GM21723 (cell line): ENCODE results near the gene TMEM232.

Source experiments
- ATAC-seq: cut with Tn5 transposase; IDR thresholded peaks from one replicate; pipeline ENCODE4 v1.9.1; 2021; ENCODE audit warnings: mild to moderate bottlenecking, moderate library complexity; ENCODE audit not compliant: unreplicated experiment

TMEM232 gene

DNA sequence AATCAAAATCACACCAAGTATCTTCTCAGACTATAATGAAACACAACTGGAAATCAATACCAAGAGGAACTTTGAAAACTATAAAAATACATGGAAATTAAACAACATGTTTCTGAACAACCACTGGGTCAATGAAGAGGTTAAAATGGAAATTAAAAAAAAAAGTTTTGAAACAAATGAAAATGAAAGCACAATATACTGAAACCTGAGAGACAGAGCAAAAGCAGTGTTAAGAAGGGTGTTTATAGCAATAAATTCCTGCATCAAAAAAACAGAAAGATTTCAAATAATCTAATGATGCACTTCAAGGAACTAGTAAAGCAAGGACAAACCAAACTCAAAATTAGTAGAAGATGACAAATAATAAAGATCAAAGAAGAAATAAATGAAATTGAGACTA is 92.0 kb downstream of the TMEM232 start:
- peak; percentile 50 for ATAC-seq

DNA sequence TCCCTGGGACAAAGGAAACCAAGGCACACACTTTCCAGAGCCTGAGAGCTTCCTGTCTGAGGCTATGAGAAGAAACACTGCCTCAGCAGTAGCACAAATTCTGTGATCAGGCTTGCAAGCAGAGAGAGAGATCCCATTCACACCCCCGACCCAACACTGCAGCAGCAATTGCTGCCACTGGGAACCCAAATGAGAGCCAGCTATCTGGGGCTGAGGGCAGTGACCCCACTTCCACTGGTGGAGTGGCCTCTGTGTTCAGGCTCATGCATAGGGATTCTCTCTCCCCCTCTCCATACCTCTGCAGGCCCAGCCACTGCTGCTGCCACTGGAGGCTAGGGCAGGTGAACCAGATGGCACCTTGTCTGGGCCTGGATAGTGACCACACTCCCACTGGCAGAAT is 95.2 kb downstream of the TMEM232 start:
- ATAC-seq: no peak

DNA sequence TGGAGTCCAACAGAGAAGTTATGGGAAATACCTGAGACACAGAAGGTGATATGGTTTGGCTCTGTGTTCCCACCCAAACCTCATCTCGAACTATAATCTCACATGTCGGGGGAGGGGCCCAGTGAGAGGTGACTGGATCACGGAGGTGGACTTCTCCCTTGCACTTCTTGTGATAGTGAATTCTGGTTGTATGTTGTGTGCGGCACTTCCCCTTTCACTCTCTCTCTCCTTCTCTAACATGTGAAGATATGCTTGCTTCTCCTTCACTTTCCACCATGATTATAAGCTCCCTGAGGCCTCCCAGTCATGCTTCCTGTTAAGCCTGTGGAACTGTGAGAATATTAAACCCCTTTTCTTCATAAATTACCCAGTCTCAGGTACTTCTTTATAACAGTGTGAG is 96.1 kb downstream of the TMEM232 start:
- ATAC-seq: no peak

DNA sequence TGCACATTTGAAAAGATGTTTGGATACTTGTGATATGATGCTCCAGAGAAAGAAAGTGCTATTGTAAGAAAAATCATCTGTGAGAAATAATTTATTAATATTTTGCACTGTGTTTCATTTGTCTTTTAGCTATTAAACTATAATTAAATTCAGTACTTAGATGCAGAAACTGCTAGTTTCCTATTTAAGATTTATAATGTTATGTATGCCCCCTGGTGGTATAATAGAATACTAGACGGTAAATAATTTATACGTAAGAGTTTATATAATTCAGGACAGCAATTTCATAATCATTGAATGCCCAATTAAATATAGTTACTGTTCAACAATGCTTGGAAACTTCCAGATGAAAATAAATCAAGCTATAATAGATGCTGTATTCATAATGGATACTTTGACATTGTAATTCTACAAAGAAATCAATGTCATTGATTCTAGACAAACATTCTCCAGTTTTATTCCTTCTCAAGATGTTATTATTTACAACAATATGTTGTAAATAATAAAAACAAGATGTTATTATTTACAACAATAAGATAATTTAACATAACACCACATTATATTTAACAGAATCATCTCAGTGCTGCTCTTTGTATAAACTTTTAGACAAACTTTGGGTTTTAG is 101.0 kb downstream of the TMEM232 start:
- ATAC-seq: no peak

DNA sequence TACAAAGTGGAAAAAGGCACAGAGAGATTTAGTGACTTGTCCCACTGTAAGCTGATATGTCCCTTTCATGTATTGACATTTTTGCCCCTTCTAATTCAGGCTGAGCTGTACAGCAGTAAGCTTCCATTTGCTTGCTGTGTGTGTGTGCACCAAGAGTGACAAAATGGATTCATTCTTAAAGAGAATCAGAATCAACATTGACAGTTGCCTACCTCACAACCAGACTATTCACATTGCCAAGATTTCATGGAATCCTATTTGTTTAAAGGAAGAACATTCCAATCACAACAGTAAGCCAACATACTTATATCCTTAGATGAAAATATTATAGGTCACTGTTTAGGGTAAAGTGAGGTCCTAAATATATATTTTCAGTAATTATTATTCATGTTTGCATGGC is 102.6 kb downstream of the TMEM232 start:
- no peak for ATAC-seq

DNA sequence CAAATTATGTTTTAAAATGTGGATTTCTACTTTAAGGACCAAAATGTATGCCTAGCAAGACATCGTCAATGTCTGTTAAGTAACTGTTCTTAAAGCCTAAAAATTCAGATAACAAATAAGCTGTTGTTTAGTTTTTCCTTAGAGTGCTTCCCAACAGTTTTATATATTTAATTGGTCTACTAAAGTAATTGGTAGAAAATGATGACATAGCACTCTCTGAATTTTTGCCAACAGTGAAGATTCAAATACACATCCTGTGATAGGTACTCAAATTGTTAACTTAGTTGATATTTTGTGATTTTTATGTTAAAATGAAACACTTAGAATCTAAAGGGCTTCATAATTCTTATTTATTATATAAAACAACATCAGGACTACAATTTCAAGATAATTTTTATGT is 107.5 kb downstream of the TMEM232 start:
- ATAC-seq: no peak

DNA sequence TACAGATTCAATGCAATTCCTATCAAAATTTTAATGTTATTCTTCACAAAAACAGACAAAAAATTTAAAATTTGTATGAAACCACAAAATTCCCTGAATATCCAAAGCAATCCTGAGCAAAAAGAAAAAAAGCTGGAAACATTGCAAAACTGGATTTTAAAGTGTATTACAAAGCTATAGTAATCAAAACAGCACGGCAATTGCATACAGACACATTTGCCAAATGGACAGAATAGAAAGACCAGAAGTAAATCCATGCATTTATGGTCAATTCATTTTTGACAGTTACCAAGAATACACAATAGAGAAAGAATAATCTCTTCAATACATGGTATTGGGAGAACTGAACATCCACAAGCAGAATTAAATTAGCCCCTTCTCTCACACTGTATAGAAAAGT is 110.5 kb downstream of the TMEM232 start:
- ATAC-seq: no peak

DNA sequence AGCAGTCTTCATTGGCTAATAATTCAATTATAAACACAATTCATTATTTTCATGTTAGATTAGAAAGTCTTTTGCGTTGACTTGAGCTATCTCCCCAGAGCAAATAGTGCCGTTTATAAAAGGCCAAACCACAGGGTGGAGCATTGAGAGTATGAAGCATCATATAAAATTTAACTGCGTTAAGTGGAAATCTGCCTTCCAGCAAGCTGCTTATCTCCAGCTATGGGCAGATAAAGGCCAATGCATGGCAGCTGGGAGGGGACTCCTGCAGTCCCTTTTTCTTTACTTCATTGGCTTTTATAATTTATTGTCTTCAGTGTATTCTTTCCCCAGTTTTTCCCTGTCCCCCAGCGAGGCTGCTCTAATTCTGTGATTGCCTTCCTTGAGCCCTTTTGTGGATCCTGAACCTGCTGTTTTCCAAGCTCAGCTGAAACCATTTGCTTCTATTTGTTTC is 113.7 kb downstream of the TMEM232 start:
- ATAC-seq: no peak

DNA sequence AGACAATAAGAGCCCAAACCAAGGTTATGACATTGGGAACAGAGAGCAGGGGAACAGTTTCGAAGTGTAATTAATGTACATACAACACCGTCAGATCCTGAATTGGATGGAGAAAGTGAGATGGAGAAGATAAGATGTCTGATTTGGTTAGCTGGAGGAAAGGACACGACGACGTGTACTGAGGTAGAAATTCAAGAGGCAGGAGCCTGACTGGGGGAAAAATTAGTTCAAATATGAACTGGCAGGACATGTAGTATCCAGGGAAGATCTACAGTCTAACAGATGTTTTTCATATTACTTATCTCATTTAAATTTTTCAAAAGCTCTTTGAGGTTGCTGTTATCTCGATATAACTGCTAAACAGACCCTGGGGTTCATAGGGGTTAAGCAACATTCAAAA is 114.7 kb downstream of the TMEM232 start:
- ATAC-seq: no peak

DNA sequence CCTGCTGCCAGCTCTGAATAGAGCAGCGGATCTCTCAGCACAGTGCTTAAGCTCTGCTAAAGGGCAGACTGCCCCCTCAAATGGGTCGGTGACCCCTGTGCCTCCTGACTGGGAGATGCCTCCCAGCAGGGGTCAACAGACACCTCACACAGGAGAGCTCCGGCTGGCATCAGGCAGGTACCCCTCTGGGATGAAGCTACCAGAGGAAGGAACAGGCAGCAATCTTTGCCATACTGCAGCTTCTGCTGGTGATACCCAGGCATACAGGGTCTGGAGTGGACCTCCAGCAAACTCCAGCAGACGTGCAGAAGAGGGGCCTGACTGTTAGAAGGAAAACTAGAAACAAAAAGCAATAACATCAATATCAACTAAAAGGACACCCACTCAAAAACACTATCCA is 131.6 kb downstream of the TMEM232 start:
- ATAC-seq: no peak

DNA sequence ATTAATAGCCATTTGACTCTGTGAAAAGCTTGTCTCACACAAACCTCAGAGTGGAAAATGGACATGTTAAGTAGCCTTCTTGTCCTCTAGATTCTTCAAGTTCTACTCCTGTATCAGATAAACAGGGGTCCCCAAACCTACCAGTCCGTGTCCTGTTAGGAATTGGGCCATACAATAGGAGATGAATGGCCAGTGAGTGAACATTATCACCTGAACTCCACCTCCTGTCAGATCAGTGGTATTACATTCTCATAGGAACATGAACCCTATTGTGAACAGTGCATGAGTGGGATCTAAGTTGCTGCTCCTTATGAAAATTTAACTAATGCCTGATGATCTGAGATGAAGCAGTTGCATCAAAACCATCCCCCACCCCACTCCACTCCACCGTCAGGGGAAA is 136.3 kb downstream of the TMEM232 start:
- ATAC-seq: peak; percentile 62

DNA sequence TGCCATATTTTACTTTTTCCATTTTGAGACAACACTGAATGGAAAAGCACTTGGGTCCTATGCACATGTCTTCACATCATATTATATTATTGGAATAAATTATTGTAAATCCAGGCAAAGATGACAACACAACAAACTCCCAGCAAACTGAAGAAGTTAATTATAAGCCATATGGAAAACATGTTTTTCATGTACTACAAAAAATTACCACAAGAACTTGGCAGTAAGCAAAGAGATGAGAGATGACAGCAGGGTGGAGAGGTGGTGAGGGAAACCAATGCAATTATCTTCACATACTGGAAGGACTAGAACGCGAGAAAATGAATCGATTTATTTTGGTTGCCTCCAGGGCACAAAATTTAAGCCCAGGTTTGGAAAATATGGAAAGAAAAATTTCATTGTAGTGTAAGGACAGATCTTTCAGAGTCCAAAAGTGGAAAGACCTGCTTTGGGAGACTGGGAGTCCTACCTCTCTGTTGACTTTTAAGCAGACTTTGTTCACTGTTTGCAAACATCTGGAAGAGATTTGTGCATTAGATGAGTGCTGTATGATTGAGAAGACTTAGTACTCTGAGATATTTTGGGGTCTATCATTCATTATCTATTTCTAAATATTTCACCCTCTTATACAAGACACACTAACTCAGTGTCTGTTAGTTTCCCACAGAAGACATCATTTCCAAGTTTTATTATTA is 138.0 kb downstream of the TMEM232 start:
- no peak for ATAC-seq

DNA sequence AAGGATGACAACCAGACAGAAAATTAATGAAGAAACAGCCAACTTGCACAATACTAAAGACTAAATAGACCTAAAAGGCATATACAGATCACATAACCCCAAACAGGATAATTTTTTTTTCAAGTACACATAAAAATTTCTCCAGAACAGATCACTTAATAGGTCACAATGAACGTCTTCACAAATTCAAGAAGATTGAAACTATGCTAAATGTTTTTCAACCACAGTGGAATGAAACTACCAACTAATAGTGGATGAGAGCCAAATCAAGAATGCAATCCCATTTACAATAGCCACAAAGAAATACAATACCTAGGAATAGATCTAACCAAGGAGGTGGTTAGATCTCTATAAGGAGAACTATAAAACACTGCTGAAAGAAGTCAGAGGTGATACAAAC is 145.8 kb downstream of the TMEM232 start:
- no peak for ATAC-seq

DNA sequence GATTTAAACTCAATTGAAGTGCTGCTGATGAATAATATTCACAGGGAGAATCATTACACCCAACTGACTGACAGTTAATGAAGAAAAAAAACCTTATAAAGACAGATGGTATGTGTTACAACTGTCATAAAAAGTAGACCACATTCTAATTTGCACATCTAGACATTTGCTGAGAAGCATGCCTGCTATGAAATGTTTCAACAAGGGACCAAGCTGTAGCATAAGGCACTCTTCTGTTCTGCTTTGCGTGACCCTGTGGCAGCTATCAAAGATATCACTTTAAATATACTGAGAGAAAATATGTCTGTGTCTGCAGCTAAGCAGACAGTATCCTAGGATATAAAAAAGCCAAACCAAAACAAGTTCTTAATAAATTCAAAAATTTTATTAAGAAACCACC is 153.7 kb downstream of the TMEM232 start:
- no peak for ATAC-seq

DNA sequence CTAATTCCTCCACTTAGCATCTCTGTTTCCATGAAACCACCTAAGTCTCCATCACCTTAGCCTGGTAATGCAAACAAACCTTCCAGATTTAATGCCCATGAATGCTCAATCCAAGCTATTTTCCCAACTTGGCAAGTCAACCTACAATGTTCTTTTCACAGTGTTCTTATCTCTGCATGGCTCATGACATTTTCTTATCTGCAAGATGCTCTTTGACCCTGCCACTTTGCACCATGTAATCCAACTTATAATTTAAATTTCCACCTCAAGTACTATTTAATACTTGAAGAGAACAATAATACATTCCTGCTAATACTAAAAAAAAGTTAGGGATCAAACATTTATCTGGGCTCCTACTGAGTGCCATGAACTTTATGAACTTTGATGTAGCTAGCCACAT is 164.3 kb downstream of the TMEM232 start:
- no peak for ATAC-seq

DNA sequence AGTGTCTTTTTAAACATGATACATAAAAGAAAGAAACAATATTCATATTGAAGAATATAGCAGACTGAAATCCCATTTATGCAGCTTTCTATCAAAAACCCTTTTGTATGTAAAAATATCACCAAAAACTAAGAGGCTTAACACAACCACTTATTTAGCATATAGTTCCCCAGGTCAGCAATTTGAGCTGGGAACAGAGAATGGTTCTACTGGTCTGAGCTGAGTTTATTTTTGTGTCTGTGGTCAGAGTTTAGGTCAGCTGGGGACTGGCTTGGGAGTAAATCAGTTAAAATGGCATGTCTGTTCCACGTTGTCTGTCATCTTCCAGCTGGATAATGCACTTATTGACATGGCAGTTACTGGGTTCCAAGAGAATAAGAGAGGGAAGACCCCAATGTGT is 165.0 kb downstream of the TMEM232 start:
- no peak for ATAC-seq

DNA sequence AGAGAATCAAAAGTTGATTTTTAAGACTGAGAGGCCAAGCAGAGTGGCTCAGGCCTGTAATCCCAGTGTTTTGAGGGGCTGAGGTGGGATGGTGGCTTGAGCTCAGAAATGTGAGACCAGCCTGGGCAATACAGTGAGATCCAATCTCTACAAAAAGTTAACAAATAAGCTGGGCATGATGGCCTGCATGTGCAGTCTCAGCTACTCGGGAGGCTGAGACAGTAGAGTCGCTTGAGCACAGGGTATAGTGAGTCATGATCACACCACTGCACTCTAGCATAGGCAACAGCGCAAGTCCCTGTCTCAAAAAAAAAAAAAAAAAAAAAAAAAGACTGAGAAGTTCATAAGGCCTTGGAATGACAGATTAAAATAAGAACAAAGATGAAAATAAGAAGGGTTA is 177.2 kb downstream of the TMEM232 start:
- no peak for ATAC-seq

DNA sequence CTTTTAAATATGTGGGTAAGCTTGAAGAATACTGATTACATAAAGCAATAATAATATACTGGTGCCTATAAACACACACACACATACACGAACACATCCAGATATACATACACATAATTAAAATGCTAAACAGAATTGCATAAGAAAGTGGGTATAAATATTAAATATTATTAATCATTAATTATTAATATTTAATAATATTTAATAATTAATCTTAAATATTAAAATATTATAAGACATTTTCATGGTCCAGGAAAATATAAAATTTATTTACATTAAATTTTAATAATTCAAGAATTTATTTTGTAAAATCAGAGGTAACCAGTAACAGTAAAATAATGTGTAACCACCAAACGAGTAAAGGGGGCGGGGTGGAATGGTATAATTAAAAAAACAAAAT is 178.3 kb downstream of the TMEM232 start:
- no peak for ATAC-seq

DNA sequence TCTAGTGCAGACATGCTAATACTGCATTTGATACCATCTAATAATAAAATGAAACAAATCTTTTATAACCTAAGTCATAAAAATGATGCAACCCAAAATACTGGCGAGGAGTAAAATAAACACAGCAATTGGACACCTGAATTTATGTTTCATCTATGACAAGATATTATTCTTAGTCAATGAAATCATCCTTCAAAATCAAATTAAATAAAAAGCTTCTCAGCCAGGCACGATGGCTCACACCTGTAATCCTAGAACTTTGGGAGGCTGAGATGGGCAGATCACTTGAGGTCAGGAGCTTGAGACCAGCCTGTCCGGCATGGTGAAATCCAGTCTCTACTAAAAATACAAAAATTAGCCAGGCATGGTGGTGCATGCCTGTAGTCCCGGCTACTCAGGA is 179.0 kb downstream of the TMEM232 start:
- ATAC-seq: no peak

DNA sequence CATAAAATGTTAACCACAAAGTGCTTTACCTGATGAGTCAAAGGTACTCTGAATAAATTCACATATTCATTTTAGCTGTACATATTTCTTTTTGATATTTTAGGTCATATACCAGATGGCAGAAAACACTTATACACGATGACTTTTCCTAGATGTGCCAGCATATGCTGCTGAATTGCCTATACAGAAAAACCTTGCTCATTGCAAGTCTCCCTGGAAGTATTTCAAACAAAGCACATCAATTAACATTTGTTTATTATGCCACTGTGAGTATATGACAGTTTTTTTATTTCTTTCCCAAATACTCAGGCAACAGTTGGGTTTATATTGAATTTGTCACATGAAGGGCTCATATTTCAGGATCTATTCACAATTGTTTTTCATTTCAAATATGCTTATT is 180.8 kb downstream of the TMEM232 start:
- ATAC-seq: no peak

DNA sequence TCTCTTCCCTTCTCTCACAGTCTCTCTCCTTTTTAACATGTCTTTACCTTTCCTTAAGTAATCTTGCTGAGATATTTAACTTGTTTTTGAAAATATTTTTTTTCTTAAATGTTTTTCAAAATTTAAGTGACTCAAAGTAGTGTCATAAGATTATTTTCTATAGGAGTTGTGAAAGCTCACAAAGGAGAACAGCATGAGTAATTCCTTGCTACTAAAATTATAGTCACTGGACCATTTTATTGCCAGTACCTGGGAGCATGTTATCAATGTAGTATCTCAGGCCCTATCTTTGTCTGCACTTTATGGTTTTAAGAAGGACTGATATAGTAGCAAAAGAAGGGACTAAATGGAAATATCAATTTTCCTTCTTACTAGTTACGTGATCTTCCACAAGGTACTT is 181.9 kb downstream of the TMEM232 start:
- no peak for ATAC-seq

DNA sequence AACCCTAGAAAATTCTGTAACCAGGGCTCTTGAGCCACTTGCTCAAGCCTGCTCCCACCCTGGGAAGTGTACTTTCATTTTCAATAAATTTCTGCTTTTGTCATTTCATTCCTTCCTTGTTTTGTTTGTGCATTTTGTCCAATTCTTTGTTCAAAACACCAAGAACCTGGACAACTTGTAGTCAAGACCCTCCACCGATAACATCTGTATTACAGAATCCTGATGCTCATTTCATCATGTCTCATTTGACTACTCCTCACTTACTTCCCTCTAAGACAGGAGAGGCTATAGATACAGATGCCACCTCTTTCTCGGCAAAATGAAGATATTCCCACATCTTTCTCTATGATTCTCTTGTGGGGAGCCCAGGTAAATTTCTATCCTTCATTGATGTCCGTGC is 183.5 kb downstream of the TMEM232 start:
- no peak for ATAC-seq
